Rectal smooth muscle tissue (tissue), 1 donor: ENCODE measurements around the gene PHC2.
A peak's percentile ranks its signal among the peaks of the same experiment; 100 is the strongest.

Source experiments
- H3K27ac ChIP-seq: one replicate; pipeline ENCODE4 v1.7.0; 2013; ENCODE audit warnings: low read depth, low read length, inconsistent platforms
- H3K27me3 ChIP-seq: one replicate; pipeline ENCODE4 v1.7.0; 2013; ENCODE audit warnings: low read length; ENCODE audit not compliant: control insufficient read depth, insufficient read depth
- H3K36me3 ChIP-seq: one replicate; pipeline ENCODE4 v1.7.0; 2013; ENCODE audit warnings: low read length; ENCODE audit not compliant: control insufficient read depth, insufficient read depth
- H3K4me1 ChIP-seq: one replicate; pipeline ENCODE4 v1.7.0; 2013; ENCODE audit warnings: low read length; ENCODE audit not compliant: control insufficient read depth, insufficient read depth
- H3K4me3 ChIP-seq: one replicate; pipeline ENCODE4 v1.7.0; 2013; ENCODE audit warnings: low read length
- H3K9ac ChIP-seq: one replicate; pipeline ENCODE4 v1.7.0; 2013; ENCODE audit warnings: low read length

PHC2 gene

GRCh38 chr1:33429332-33429731 is 1.6 kb downstream of the PHC2 start:
- Histone ChIP-seq H3K27ac (no peak overlapping the region), H3K27me3 (peaks cover 3% of the 10 kb centered on the region), H3K4me1 (peaks cover 10% of the 10 kb centered on the region), H3K36me3 (peaks cover 2% of the 10 kb centered on the region), H3K4me3 (peak overlapping the region; percentile 31), H3K9ac (no peak overlapping the region)

- H3K27ac ChIP-seq: no peak overlapping the region
- H3K4me3 ChIP-seq: no peak overlapping the region
- peaks cover 2% of the 10 kb centered on the region for H3K36me3 ChIP-seq
- no peak overlapping the region for H3K9ac ChIP-seq
- peaks cover 10% of the 10 kb centered on the region for H3K4me1 ChIP-seq
- H3K27me3 ChIP-seq: peaks cover 3% of the 10 kb centered on the region
These were observed 2.2 kb downstream of the PHC2 start for GRCh38 chr1:33428661-33429060.

GRCh38 chr1:33426916-33427315 is 4.0 kb downstream of the PHC2 start:
- Histone ChIP-seq H3K4me1 (peaks cover 10% of the 10 kb centered on the region), H3K27me3 (peaks cover 3% of the 10 kb centered on the region), H3K27ac (no peak overlapping the region), H3K36me3 (peaks cover 2% of the 10 kb centered on the region), H3K4me3 (no peak overlapping the region), H3K9ac (no peak overlapping the region)

GRCh38 chr1:33425900-33426299 is 5.0 kb downstream of the PHC2 start:
- H3K4me3 ChIP-seq: no peak overlapping the region
- H3K4me1 ChIP-seq: peaks cover 10% of the 10 kb centered on the region
- peaks cover 3% of the 10 kb centered on the region for H3K27me3 ChIP-seq
- no peak overlapping the region for H3K27ac ChIP-seq
- no peak overlapping the region for H3K9ac ChIP-seq
- peaks cover 2% of the 10 kb centered on the region for H3K36me3 ChIP-seq

DNA sequence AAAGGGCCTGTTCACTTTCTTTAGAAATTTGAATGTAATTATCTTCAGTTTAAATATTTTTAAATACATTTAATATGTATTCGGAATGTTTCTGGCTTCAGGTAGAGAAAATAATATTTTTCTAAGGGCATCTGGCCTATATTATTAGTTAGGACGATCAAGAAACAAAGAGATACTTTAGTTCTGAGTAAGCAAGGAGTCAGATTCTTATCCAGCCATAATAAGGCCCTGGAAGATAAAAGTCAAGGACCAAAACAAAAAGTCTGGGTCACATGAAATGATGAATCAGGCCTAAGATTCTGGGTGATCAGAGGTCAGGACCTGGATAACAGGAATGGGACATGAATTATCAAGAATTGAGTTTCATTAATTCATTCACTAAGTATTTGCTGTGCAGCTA is 6.3 kb downstream of the PHC2 start:
- H3K9ac ChIP-seq: no peak overlapping the region
- H3K27me3 ChIP-seq: peaks cover 3% of the 10 kb centered on the region
- H3K4me3 ChIP-seq: no peak overlapping the region
- H3K4me1 ChIP-seq: peaks cover 5% of the 10 kb centered on the region
- H3K36me3 ChIP-seq: peaks cover 2% of the 10 kb centered on the region
- no peak overlapping the region for H3K27ac ChIP-seq

GRCh38 chr1:33424205-33424604 is 6.7 kb downstream of the PHC2 start:
- H3K27ac ChIP-seq: no peak overlapping the region

DNA sequence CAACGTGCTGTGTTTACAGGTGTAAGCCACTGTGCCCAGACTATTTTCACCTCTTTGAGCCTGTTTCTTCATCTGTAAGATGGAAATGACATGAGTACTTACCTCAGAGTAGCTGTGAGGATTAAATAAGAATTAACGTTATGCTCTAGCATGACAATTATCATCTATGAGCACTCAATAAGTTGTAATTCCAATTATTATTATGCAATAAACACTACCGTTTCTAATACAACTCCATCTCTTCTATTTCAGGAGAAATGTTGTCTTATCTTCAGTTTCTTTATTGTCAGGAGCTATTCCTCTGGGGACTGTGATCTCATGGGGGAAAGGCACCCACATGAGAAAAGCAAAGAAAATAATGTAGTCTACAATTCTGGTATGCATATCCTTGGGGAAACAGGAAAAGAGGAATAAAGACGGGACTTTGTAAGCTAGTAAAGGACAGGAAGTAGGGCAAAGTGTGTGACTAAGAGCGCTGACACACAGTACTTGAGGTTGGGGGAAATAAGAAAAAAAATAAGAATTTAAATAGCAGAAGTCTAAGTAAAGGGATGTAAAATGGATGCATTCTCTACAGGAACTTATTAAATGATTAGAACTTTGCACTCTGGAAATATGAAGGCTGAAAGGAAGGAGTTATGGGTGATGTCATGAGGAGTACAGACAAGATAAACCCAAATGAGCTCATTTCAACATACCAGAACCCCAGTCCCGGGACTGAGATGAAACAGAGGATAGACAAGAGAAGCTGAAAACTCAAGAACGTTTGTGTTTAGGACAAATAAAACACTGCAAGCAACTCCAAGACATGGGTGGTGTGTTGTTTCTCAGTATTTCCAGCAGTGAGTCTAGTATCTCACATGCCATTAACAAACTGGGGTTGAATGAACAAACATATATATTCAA is 9.8 kb downstream of the PHC2 start:
- Histone ChIP-seq H3K9ac (no peak overlapping the region), H3K36me3 (no peaks in the 10 kb centered on the region), H3K4me3 (no peak overlapping the region), H3K27me3 (no peaks in the 10 kb centered on the region), H3K4me1 (no peaks in the 10 kb centered on the region), H3K27ac (no peak overlapping the region)

More at GRCh38 chr1:33424205-33424604, 6.7 kb downstream of the PHC2 start:
- Histone ChIP-seq H3K4me3 (no peak overlapping the region), H3K36me3 (peaks cover 2% of the 10 kb centered on the region), H3K9ac (no peak overlapping the region), H3K27me3 (no peaks in the 10 kb centered on the region), H3K4me1 (peaks cover under 1% of the 10 kb centered on the region)

- Histone ChIP-seq H3K4me3 (no peak overlapping the region), H3K9ac (no peak overlapping the region), H3K36me3 (no peaks in the 10 kb centered on the region), H3K4me1 (no peaks in the 10 kb centered on the region), H3K27ac (no peak overlapping the region), H3K27me3 (no peaks in the 10 kb centered on the region)
These were observed 12.1 kb downstream of the PHC2 start for GRCh38 chr1:33418811-33419210.

DNA sequence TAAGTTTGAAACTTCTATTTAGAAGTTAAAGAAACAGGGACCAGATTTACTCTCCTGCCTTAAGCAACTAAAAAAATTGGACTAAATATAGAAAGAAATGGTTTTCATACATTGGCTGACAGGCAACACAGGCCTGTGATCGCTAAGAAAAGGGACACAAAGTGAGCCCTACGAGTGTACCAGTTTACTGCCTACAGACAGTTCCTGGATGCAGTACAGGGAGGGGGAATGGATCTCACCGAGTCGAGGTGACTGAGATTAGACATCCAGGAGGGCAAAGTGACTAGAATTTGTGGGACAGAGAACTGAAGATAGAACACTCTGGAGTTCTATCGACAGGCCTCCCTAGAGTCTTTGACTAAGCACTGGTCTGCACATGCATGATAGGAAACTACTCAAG is 16.0 kb downstream of the PHC2 start:
- no peak overlapping the region for H3K27ac ChIP-seq
- no peaks in the 10 kb centered on the region for H3K36me3 ChIP-seq
- no peaks in the 10 kb centered on the region for H3K27me3 ChIP-seq
- H3K4me1 ChIP-seq: peaks cover 6% of the 10 kb centered on the region
- no peak overlapping the region for H3K9ac ChIP-seq
- H3K4me3 ChIP-seq: no peak overlapping the region

DNA sequence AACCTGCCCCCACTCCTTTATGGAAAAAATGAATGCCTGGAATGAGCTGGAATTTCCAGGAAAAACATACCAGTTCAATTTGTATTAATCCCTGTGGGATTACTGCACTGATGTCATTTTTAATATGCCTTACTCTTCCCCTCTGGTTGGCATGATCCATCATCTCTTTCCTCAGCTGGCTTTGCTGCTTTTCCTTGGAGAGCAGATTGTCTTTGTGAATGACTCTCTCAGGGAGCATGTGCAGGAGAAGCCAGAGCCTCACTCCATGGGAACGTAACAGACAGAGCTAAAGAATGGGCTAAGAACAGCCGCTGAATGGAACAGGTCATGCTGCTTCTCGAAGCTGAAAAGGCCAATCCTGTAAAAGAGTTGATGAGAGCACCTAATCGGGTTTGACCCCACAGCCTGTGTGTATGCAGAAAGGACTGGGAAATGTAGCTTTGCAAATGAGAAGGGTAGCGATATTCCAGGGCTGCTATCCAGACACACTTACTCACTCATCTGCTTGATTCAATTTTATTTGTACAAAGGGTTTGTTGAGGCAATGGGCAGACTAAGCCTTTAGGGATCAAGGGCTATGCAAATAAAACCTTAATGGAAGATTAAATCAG is 20.7 kb downstream of the PHC2 start:
- no peaks in the 10 kb centered on the region for H3K36me3 ChIP-seq
- no peaks in the 10 kb centered on the region for H3K27me3 ChIP-seq
- H3K4me1 ChIP-seq: peaks cover 6% of the 10 kb centered on the region
- H3K27ac ChIP-seq: no peak overlapping the region
- H3K4me3 ChIP-seq: no peak overlapping the region
- H3K9ac ChIP-seq: no peak overlapping the region

DNA sequence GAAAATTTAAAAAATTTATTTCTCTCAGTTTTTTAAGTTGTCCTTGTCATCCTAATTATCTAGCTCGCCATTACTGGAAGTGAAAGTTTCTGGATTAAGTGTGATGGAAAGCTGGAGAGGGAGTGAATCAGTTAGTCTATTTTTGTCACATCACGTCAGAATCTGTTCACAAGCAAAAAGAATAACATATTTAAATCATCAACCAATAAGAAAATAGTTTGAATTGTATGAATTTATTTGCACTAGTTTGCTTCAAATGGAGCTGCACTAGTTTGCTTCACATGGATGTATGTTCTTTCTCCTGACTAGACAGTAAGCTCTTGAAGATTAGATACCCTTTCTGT is 22.8 kb downstream of the PHC2 start:
- Histone ChIP-seq H3K9ac (no peak overlapping the region), H3K27ac (no peak overlapping the region), H3K4me1 (peaks cover 6% of the 10 kb centered on the region), H3K36me3 (no peaks in the 10 kb centered on the region), H3K4me3 (no peak overlapping the region), H3K27me3 (no peaks in the 10 kb centered on the region)

GRCh38 chr1:33407352-33408092 is 23.4 kb downstream of the PHC2 start:
- no peak overlapping the region for H3K9ac ChIP-seq
- H3K4me3 ChIP-seq: no peak overlapping the region
- H3K36me3 ChIP-seq: no peaks in the 10 kb centered on the region
- H3K27ac ChIP-seq: no peak overlapping the region
- peaks cover 6% of the 10 kb centered on the region for H3K4me1 ChIP-seq
- no peaks in the 10 kb centered on the region for H3K27me3 ChIP-seq
